ENCODE data around the gene UGT1A8.

DNA sequence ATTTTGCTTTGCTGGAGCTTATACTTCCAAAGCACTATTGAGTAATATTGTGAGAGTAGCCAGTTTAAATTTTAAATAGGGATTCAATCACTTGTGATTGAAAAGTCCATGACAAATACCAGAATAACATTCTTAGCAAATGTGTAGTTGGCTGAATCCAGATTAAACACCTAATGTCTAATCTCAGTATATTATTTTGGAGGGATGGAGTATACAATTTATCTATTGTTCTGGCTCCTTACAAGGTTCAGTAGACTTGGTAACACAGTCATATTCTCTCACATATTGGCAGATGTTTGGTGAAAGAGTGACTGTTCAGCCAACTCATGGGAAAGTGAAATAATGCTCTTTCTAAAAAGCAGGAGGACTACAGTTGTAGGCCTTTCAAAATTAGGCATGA lies 56.5 kb downstream of the UGT1A8 start:
- TF ChIP-seq FOXM1 (IDR thresholded peaks at IDR 0.05; ENCODE audit: low read depth) (no peak), CTCF (IDR thresholded peaks at IDR 0.05) (no peak), JUND (IDR thresholded peaks at IDR 0.05) (no peak), TAF1 (IDR thresholded peaks at IDR 0.05; ENCODE audit: borderline replicate concordance, low read depth, low read length) (no peak), MXI1 (IDR thresholded peaks at IDR 0.05; ENCODE audit: low read depth, low read length) (no peak), EP300 (IDR thresholded peaks at IDR 0.05; ENCODE audit: borderline replicate concordance in 1 of 2, low read depth in 1 of 2, low read length in 1 of 2) (no peak)
- TF ChIP-seq, protein P1, sequence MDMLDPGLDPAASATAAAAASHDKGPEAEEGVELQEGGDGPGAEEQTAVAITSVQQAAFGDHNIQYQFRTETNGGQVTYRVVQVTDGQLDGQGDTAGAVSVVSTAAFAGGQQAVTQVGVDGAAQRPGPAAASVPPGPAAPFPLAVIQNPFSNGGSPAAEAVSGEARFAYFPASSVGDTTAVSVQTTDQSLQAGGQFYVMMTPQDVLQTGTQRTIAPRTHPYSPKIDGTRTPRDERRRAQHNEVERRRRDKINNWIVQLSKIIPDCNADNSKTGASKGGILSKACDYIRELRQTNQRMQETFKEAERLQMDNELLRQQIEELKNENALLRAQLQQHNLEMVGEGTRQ (IDR thresholded peaks at IDR 0.05; ENCODE audit: borderline replicate concordance, low read depth, low read length), result no peak
- TF ChIP-seq, protein P2, sequence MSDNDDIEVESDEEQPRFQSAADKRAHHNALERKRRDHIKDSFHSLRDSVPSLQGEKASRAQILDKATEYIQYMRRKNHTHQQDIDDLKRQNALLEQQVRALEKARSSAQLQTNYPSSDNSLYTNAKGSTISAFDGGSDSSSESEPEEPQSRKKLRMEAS (IDR thresholded peaks at IDR 0.05; ENCODE audit: low read depth), result no peak

Data from SK-N-SH (cell line).